H1 (cell line): ENCODE measurements around the gene PPP2R3A. TPM values are rescaled to one million over a fixed set of nuclear protein-coding genes. Genes with fewer than 3 reads are reported as not detected.

Experiments used
- CTCF ChIA-PET: fragments of 300-600 bp; sonication (Branson Sonifier 250); formaldehyde crosslinking; loops from one replicate; lab custom pipeline; 2021; ENCODE audit not compliant: partially characterized antibody; lab: Charles Lee
- POLR2A ChIA-PET: fragments of 300-600 bp; sonication (Branson Sonifier 250); formaldehyde crosslinking; loops from one replicate; lab custom pipeline; 2021; ENCODE audit warnings: inconsistent platforms; ENCODE audit not compliant: partially characterized antibody; lab: Charles Lee
- DNase-seq, 2 experiments: peaks; one replicate each; pipeline versions ENCODE4 v3.0.0 to v3.0.0-alpha.2; 2010 to 2022; ENCODE audit warnings: low spot score in 2 of 2, low read depth in 1 of 2, mixed read lengths in 1 of 2
- FAIRE-seq: peaks from 2 replicates; lab custom pipeline; 2011; peaks lifted over from hg19 to GRCh38; lab: Jason Lieb, UNC
- H2AFZ ChIP-seq: 2 replicates; pipeline ENCODE4 v1.8.1; 2012; ENCODE audit warnings: low read length, inconsistent platforms
- H2AK5ac ChIP-seq: 2 replicates; pipeline ENCODE4 v1.6.1; 2013; ENCODE audit warnings: low read depth, low read length
- H2BK120ac ChIP-seq: replicated peaks from 2 replicates; pipeline ENCODE3; 2013; ENCODE audit warnings: low read depth, low read length, inconsistent platforms
- H2BK12ac ChIP-seq: 2 replicates; pipeline ENCODE4 v1.6.1; 2013; ENCODE audit warnings: low read depth, low read length
- H2BK15ac ChIP-seq: 2 replicates; pipeline ENCODE4 v1.6.1; 2013; ENCODE audit warnings: low read length
- H2BK20ac ChIP-seq: 2 replicates; pipeline ENCODE4 v1.6.1; 2013; ENCODE audit warnings: low read length
- H2BK5ac ChIP-seq: 2 replicates; pipeline ENCODE4 v1.6.1; 2013; ENCODE audit warnings: low read depth, low read length
- H3K14ac ChIP-seq: 2 replicates; pipeline ENCODE4 v1.6.1; 2013; ENCODE audit warnings: inconsistent platforms; ENCODE audit not compliant: insufficient read length
- H3K18ac ChIP-seq: 2 replicates; pipeline ENCODE4 v1.6.1; 2013; ENCODE audit warnings: low read length; ENCODE audit errors: extremely low read depth
- H3K23ac ChIP-seq: 2 replicates; pipeline ENCODE4 v1.6.1; 2013; ENCODE audit warnings: inconsistent platforms; ENCODE audit not compliant: insufficient read length
- H3K23me2 ChIP-seq: 2 replicates; pipeline ENCODE4 v1.6.1; 2013; ENCODE audit warnings: low read depth, low read length
- H3K27ac ChIP-seq: 2 replicates; pipeline ENCODE4 v1.6.1; 2011; ENCODE audit warnings: low read depth, low read length, inconsistent platforms
- H3K27me3 ChIP-seq, 4 experiments: replicated peaks in 1 of 4; 1 replicate in 1 of 4; 2 replicates in 3 of 4; pipeline versions ENCODE4 v1.6.1 to v1.8.1; 2011 to 2013; ENCODE audit warnings: low read length in 3 of 4, mild to moderate bottlenecking in 3 of 4, inconsistent platforms in 2 of 4, mixed read lengths in 2 of 4, moderate library complexity in 1 of 4; ENCODE audit not compliant: control insufficient read depth in 3 of 4, insufficient read depth in 3 of 4; ENCODE audit errors: extremely low read depth in 1 of 4
- H3K36me3 ChIP-seq, 4 experiments: 2 replicates each; pipeline versions ENCODE4 v1.6.1 to v1.8.1; 2011 to 2013; ENCODE audit warnings: mild to moderate bottlenecking in 4 of 4, low read length in 3 of 4, moderate library complexity in 2 of 4, control low read depth in 1 of 4, inconsistent platforms in 1 of 4; ENCODE audit not compliant: insufficient read depth in 4 of 4, control insufficient read depth in 2 of 4
- H3K4ac ChIP-seq: replicated peaks from 2 replicates; pipeline ENCODE3; 2013; ENCODE audit warnings: low read length, low read depth, mixed read lengths, inconsistent platforms; ENCODE audit not compliant: insufficient read length
- H3K4me1 ChIP-seq, 4 experiments: replicated peaks in 1 of 4; 1 replicate in 1 of 4; 2 replicates in 3 of 4; pipeline versions ENCODE4 v1.6.1 to v1.8.1; 2011 to 2013; ENCODE audit warnings: low read length in 3 of 4, inconsistent platforms in 2 of 4, mixed read lengths in 1 of 4; ENCODE audit not compliant: insufficient read depth in 4 of 4, control insufficient read depth in 3 of 4
- H3K4me2 ChIP-seq, 2 experiments: 2 replicates each; pipeline versions ENCODE4 v1.6.1 to v1.8.1; 2011 to 2013; ENCODE audit warnings: low read depth in 2 of 2, low read length in 2 of 2, control low read depth in 1 of 2, inconsistent platforms in 1 of 2, mild to moderate bottlenecking in 1 of 2; ENCODE audit not compliant: insufficient read depth in 1 of 2
- H3K4me3 ChIP-seq, 4 experiments: fragments of 200-600, 300-600 bp in 1 of 4; sonication (generic), shearing (Covaris generic), sonication (Bioruptor Twin) in 1 of 4; 2 replicates each; pipeline versions ENCODE4 v1.5.1 to v1.8.1; 2011 to 2016; ENCODE audit warnings: low read length in 4 of 4, low read depth in 3 of 4, control low read depth in 2 of 4, inconsistent platforms in 2 of 4, mild to moderate bottlenecking in 2 of 4, mixed read lengths in 1 of 4, moderate library complexity in 1 of 4; ENCODE audit not compliant: insufficient read depth in 2 of 4; ENCODE audit errors: extremely low read depth in 1 of 4
- H3K56ac ChIP-seq: replicated peaks from 2 replicates; pipeline ENCODE3; 2013; ENCODE audit warnings: low read depth, mild to moderate bottlenecking, mixed read lengths, low read length, inconsistent platforms; ENCODE audit not compliant: insufficient read length
- H3K79me1 ChIP-seq: 2 replicates; pipeline ENCODE4 v1.6.1; 2013; ENCODE audit warnings: low read depth, low read length, control low read depth
- H3K79me2 ChIP-seq, 2 experiments: 2 replicates each; pipeline versions ENCODE4 v1.6.1 to v1.8.1; 2012 to 2013; ENCODE audit warnings: low read length in 2 of 2, mild to moderate bottlenecking in 2 of 2, inconsistent platforms in 1 of 2; ENCODE audit not compliant: insufficient read depth in 2 of 2, control insufficient read depth in 1 of 2
- H3K9ac ChIP-seq, 4 experiments: replicated peaks in 1 of 4; 1 replicate in 1 of 4; 2 replicates in 3 of 4; pipeline versions ENCODE4 v1.6.1 to v1.8.1; 2011 to 2013; ENCODE audit warnings: low read depth in 3 of 4, low read length in 3 of 4, control low read depth in 2 of 4, mild to moderate bottlenecking in 2 of 4, moderate library complexity in 2 of 4, inconsistent platforms in 1 of 4; ENCODE audit errors: extremely low read depth in 1 of 4
- H3K9me3 ChIP-seq, 2 experiments: 2 replicates each; pipeline versions ENCODE4 v1.6.1 to v1.8.1; 2012 to 2013; ENCODE audit warnings: mild to moderate bottlenecking in 2 of 2, moderate library complexity in 2 of 2, control low read depth in 1 of 2, inconsistent platforms in 1 of 2, low read depth in 1 of 2, low read length in 1 of 2, mixed read lengths in 1 of 2; ENCODE audit not compliant: insufficient read depth in 2 of 2
- H4K20me1 ChIP-seq, 2 experiments: replicated peaks in 1 of 2; 2 replicates each; pipeline versions ENCODE3 to v1.8.1; 2011 to 2013; ENCODE audit warnings: inconsistent platforms in 2 of 2, low read length in 2 of 2, mild to moderate bottlenecking in 1 of 2; ENCODE audit not compliant: insufficient read depth in 2 of 2, control insufficient read depth in 1 of 2
- H4K5ac ChIP-seq: 2 replicates; pipeline ENCODE4 v1.6.1; 2013; ENCODE audit warnings: low read length, low read depth, mixed read lengths, inconsistent platforms; ENCODE audit not compliant: insufficient read length
- H4K8ac ChIP-seq: 2 replicates; pipeline ENCODE4 v1.8.0; 2013; ENCODE audit warnings: mild to moderate bottlenecking, moderate library complexity, low read length, inconsistent platforms; ENCODE audit not compliant: insufficient read depth; ENCODE audit errors: extremely low read depth
- H4K91ac ChIP-seq: replicated peaks from 2 replicates; pipeline ENCODE3; 2013; ENCODE audit warnings: low read length, mixed read lengths, inconsistent platforms; ENCODE audit not compliant: insufficient read length
- ATF3 ChIP-seq: IDR thresholded peaks from 2 replicates; pipeline ENCODE4 v1.6.1; 2011; ENCODE audit warnings: low read depth, mild to moderate bottlenecking, low read length; ENCODE audit not compliant: insufficient read depth
- CBX5 ChIP-seq: fragments of 300-800, 300-1000 bp; sonication (generic); IDR thresholded peaks from 2 replicates; pipeline ENCODE4 v1.7.1; 2016; ENCODE audit warnings: antibody characterized with exemption, low read length, low read depth
- GABPA ChIP-seq: IDR thresholded peaks from 2 replicates; pipeline ENCODE4 v1.6.1; 2011; ENCODE audit warnings: mild to moderate bottlenecking, low read length, moderate library complexity, borderline replicate concordance; ENCODE audit not compliant: insufficient read depth
- MAFK ChIP-seq: IDR thresholded peaks from 2 replicates; pipeline ENCODE4 v1.6.1; 2012; ENCODE audit warnings: low read depth, mild to moderate bottlenecking, improper control_type of control experiment, low read length
- POLR2AphosphoS5 ChIP-seq: IDR thresholded peaks from 2 replicates; pipeline ENCODE4 v1.6.1; 2011; ENCODE audit warnings: low read depth, low read length
- SIX5 ChIP-seq: IDR thresholded peaks from 2 replicates; pipeline ENCODE4 v1.6.1; 2011; ENCODE audit warnings: mild to moderate bottlenecking, low read depth, low read length
- SP2 ChIP-seq: IDR thresholded peaks from 2 replicates; pipeline ENCODE4 v1.6.1; 2012; ENCODE audit warnings: mild to moderate bottlenecking, low read length, inconsistent platforms
- TCF12 ChIP-seq: IDR thresholded peaks from 2 replicates; pipeline ENCODE4 v1.6.1; 2011; ENCODE audit warnings: low read depth, mild to moderate bottlenecking, low read length
- WGBS, 2 experiments: shearing (Covaris generic) in 1 of 2; methylation state at CpG; one replicate each; pipeline versions ENCODE4 v1.1.6 to v1.1.7; 2013 to 2015; ENCODE audit warnings: low lambda C conversion rate in 2 of 2, mixed read lengths in 2 of 2, inconsistent platforms in 1 of 2, low coverage in 1 of 2, missing lambda C conversion rate in 1 of 2; ENCODE audit not compliant: insufficient replicate concordance in 2 of 2, insufficient coverage in 1 of 2, insufficient read length in 1 of 2; ENCODE audit errors: extremely low coverage in 1 of 2, missing lambda C conversion rate in 1 of 2; 5-methylcytosine and 5-hydroxymethylcytosine counted together
- polyA plus RNA-seq, 7 experiments: library from polyadenylated mRNA; depleted of rRNA in 3 of 7; stranded (reverse) in 5 of 7; unstranded in 2 of 7; fragments of >200 nt in 5 of 7; fragments of 200-250 nt in 2 of 7; gene quantifications; 1 replicate in 5 of 7; 2 replicates in 1 of 7; 4 replicates in 1 of 7; pipeline versions ENCODE4 v1.2.1 to v1.2.3, GENCODE V29; 2011 to 2013; ENCODE audit warnings: missing spikeins in 2 of 7, mixed read lengths in 2 of 7
- total RNA-seq: library from RNA; stranded (reverse); fragmentation: NEBNext Ultra II Directional; extraction: Animal tissue kit (Norgen Biotek cat#: 25700); gene quantifications from 2 replicates; pipeline ENCODE4 v1.2.1, GENCODE V29; 2021
- TF ChIP-seq, protein P1 (sequence below): IDR thresholded peaks from 2 replicates; pipeline ENCODE4 v1.6.1; 2012; ENCODE audit warnings: inconsistent platforms

PPP2R3A gene
- total and polyA plus RNA-seq, 2 of the 8 experiments (the other 6 are each of a cell fraction or from before 2014, with no cell fraction given): 4.1 to 15.2 TPM

DNA sequence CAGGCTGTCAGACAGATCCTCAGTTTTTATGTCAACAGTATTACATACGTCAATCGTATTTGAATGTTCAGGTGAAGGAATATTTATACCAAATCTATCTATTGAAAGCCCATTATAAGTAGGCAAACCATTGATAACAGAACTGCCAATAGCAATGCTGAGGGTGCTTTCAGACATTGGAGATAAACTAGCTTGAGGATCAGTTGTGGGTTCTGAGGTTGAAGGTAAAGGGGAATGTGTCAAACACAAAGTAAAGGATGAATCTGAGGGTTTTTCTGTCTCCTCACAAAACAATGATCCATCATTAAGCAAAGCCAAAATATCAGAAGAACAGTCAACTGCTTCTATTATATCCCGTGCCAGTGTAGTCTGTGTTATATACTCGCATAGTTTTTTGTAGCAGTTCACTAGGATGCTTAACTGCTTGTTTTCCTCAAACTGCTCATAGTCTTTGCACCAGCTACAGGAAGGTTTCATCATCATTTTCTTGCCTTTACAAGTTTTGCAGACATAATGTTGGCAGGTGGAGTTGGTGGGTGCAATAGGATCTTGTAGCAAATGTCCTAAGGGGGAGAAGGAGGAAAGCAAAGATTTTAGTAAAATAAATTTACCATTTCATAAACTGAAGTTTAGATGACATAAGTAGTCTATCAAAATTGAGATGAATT lies 186.8 kb downstream of the PPP2R3A start:
- Histone ChIP-seq H2BK20ac (no peak overlapping the region), H2AK5ac (no peak overlapping the region), H2BK120ac (no peak overlapping the region), H4K20me1 (peaks cover 7 to 15% of the 10 kb centered on the region in 2 experiments), H2BK12ac (no peak overlapping the region), H3K4me2 (no peak overlapping the region), H3K27me3 (no peaks in the 10 kb centered on the region), H3K23ac (no peak overlapping the region), H3K18ac (no peak overlapping the region), H3K9ac (no peak overlapping the region), H3K4me1 (no peaks in the 10 kb centered on the region), H3K9me3 (no peaks in the 10 kb centered on the region), H3K79me1 (peaks cover 3% of the 10 kb centered on the region; the same call in 1 of the 2 replicates), H3K4ac (no peak overlapping the region), H4K8ac (no peak overlapping the region), H3K23me2 (no peaks in the 10 kb centered on the region), H3K56ac (no peak overlapping the region), H2BK15ac (no peak overlapping the region), H3K79me2 (peaks cover 5 to 73% of the 10 kb centered on the region in 2 experiments; a peak in 3 of 4 replicates), H3K4me3 (no peak overlapping the region), H3K27ac (no peak overlapping the region), H2AFZ (no peak overlapping the region), H4K5ac (no peak overlapping the region), H3K36me3 (peaks cover 0 to 20% (median 12%) of the 10 kb centered on the region in 4 experiments; a peak in 6 of 8 replicates), H3K14ac (no peak overlapping the region), H2BK5ac (no peak overlapping the region), H4K91ac (no peak overlapping the region)
- CTCF ChIA-PET: no interaction called here
- TF ChIP-seq GABPA (no peak), MAFK (no peak), TCF12 (no peak), SIX5 (no peak), ATF3 (no peak), CBX5 (no peak), POLR2AphosphoS5 (no peak), SP2 (no peak)
- TF ChIP-seq, protein P1, sequence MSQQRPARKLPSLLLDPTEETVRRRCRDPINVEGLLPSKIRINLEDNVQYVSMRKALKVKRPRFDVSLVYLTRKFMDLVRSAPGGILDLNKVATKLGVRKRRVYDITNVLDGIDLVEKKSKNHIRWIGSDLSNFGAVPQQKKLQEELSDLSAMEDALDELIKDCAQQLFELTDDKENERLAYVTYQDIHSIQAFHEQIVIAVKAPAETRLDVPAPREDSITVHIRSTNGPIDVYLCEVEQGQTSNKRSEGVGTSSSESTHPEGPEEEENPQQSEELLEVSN: no peak
- POLR2A ChIA-PET: no interaction called here
- no peak for FAIRE-seq
- WGBS, 2 experiments: 92% methylated on average over 4 of the region's 4 CpGs; no CpG with 5 or more reads in 1 of the 2 experiments
- no peak for DNase-seq
